GM23338 (cell line): Measurements from ENCODE around the gene MYO1E. TPM values are rescaled to one million over a fixed set of nuclear protein-coding genes. Genes with fewer than 3 reads are reported as not detected.

Source experiments
- ATAC-seq: fragments of 200-7000 bp; cut with Tn5 transposase; 3 replicates; pipeline ENCODE4 v1.9.1; 2020
- DNase-seq: peaks from one replicate; pipeline ENCODE4 v3.0.0-alpha.2; 2015; ENCODE audit warnings: low spot score
- H2AFZ ChIP-seq: fragments of 200-600 bp; sonication (generic); 2 replicates; pipeline ENCODE4 v1.8.0; 2016; ENCODE audit warnings: antibody characterized with exemption, mild to moderate bottlenecking, moderate library complexity
- H3F3A ChIP-seq: fragments of 200-600 bp; sonication (generic); replicated peaks from 2 replicates; pipeline ENCODE4 v1.8.0; 2017; ENCODE audit warnings: antibody characterized with exemption, mixed run types, low read depth
- H3K27ac ChIP-seq: fragments of 200-600 bp; sonication (generic); 2 replicates; pipeline ENCODE4 v1.6.1; 2016; ENCODE audit warnings: low read depth
- H3K27me3 ChIP-seq: fragments of 200-600 bp; sonication (generic); 2 replicates; pipeline ENCODE4 v1.8.0; 2016; ENCODE audit warnings: mild to moderate bottlenecking, mixed run types, moderate library complexity; ENCODE audit not compliant: insufficient read depth
- H3K36me3 ChIP-seq: fragments of 200-600 bp; sonication (generic); 2 replicates; pipeline ENCODE4 v1.8.0; 2016; ENCODE audit warnings: mild to moderate bottlenecking; ENCODE audit not compliant: insufficient read depth
- H3K4me1 ChIP-seq: fragments of 200-600 bp; sonication (generic); 2 replicates; pipeline ENCODE4 v1.8.0; 2016; ENCODE audit warnings: mild to moderate bottlenecking, moderate library complexity; ENCODE audit not compliant: insufficient read depth
- H3K4me2 ChIP-seq: fragments of 200-600 bp; sonication (generic); 2 replicates; pipeline ENCODE4 v1.7.1; 2017; ENCODE audit warnings: mixed run types
- H3K4me3 ChIP-seq: fragments of 200-600 bp; sonication (generic); 2 replicates; pipeline ENCODE4 v1.6.1; 2016; ENCODE audit warnings: mixed run types
- H3K79me2 ChIP-seq: fragments of 200-600 bp; sonication (generic); replicated peaks from 2 replicates; pipeline ENCODE4 v1.8.0; 2017; ENCODE audit warnings: mild to moderate bottlenecking; ENCODE audit not compliant: insufficient read depth
- H3K9me2 ChIP-seq: fragments of 200-600 bp; sonication (generic); 2 replicates; pipeline ENCODE4 v1.8.0; 2017; ENCODE audit not compliant: insufficient read depth
- H4K20me1 ChIP-seq: fragments of 200-600 bp; sonication (generic); replicated peaks from 2 replicates; pipeline ENCODE4 v1.8.0; 2017; ENCODE audit warnings: mild to moderate bottlenecking; ENCODE audit not compliant: insufficient read depth
- H3K27ac Mint-ChIP-seq: 2 replicates; pipeline ENCODE4 v1.8.0; 2020; ENCODE audit warnings: inconsistent platforms, mild to moderate bottlenecking, moderate library complexity, mixed read lengths
- H3K27me3 Mint-ChIP-seq: 3 replicates; pipeline ENCODE4 v1.8.0; 2022; ENCODE audit warnings: low read depth, mild to moderate bottlenecking, moderate library complexity, mixed read lengths, inconsistent platforms; ENCODE audit not compliant: insufficient read depth, poor library complexity
- H3K36me3 Mint-ChIP-seq: 3 replicates; pipeline ENCODE4 v1.8.0; 2021; ENCODE audit warnings: low read depth, mild to moderate bottlenecking, inconsistent platforms, moderate library complexity, mixed read lengths
- H3K4me1 Mint-ChIP-seq: 3 replicates; pipeline ENCODE4 v1.8.0; 2020; ENCODE audit warnings: mild to moderate bottlenecking, inconsistent platforms, mixed read lengths
- H3K4me3 Mint-ChIP-seq: 3 replicates; pipeline ENCODE4 v1.8.0; 2021; ENCODE audit warnings: moderate library complexity, mild to moderate bottlenecking, inconsistent platforms, mixed read lengths
- H3K9me3 Mint-ChIP-seq: 3 replicates; pipeline ENCODE4 v1.8.0; 2020; ENCODE audit warnings: moderate library complexity, mild to moderate bottlenecking, inconsistent platforms, mixed read lengths
- CREB1 ChIP-seq: fragments of 250-450 bp; sonication (Bioruptor Pico); IDR thresholded peaks from 2 replicates; pipeline ENCODE4 v1.5.0; 2020; ENCODE audit warnings: low read depth, mild to moderate bottlenecking, moderate library complexity
- CTCF ChIP-seq, 2 experiments: fragments of 200-600 bp in 1 of 2; sonication (generic) in 1 of 2; conservative IDR thresholded peaks; 2 replicates each; pipeline versions ENCODE4 v1.5.1 to v1.6.1; 2016 to 2017; ENCODE audit warnings: antibody characterized with exemption in 2 of 2, low read depth in 2 of 2, mild to moderate bottlenecking in 2 of 2, moderate library complexity in 1 of 2
- ETS1 ChIP-seq: IDR thresholded peaks from 2 replicates; pipeline ENCODE4 v1.6.1; 2016; ENCODE audit warnings: antibody characterized with exemption
- EZH2 ChIP-seq: fragments of 200-600 bp; sonication (generic); IDR thresholded peaks from one replicate; pipeline ENCODE4 v1.8.0; 2017; ENCODE audit warnings: antibody characterized with exemption, mild to moderate bottlenecking, low read depth; ENCODE audit not compliant: unreplicated experiment
- EZH2phosphoT487 ChIP-seq: fragments of 200-600 bp; sonication (generic); IDR thresholded peaks from one replicate; pipeline ENCODE4 v1.8.1; 2018; ENCODE audit warnings: antibody characterized with exemption; ENCODE audit not compliant: unreplicated experiment
- JUNB ChIP-seq: IDR thresholded peaks from one replicate; pipeline ENCODE4 v1.6.1; 2016; ENCODE audit warnings: antibody characterized with exemption; ENCODE audit not compliant: unreplicated experiment
- NANOG ChIP-seq: IDR thresholded peaks from 2 replicates; pipeline ENCODE4 v1.6.1; 2016; ENCODE audit warnings: antibody characterized with exemption, borderline replicate concordance
- POLR2AphosphoS5 ChIP-seq: IDR thresholded peaks from 2 replicates; pipeline ENCODE4 v1.6.1; 2016; ENCODE audit warnings: antibody characterized with exemption, low read depth
- REST ChIP-seq: IDR thresholded peaks from one replicate; pipeline ENCODE4 v1.6.1; 2018; ENCODE audit warnings: antibody characterized with exemption; ENCODE audit not compliant: unreplicated experiment
- STAT1 ChIP-seq: IDR thresholded peaks from one replicate; pipeline ENCODE4 v1.6.1; 2016; ENCODE audit warnings: antibody characterized with exemption; ENCODE audit not compliant: unreplicated experiment
- ZNF114 ChIP-seq: fragments of 250-450 bp; sonication (Bioruptor Pico); IDR thresholded peaks from 2 replicates; pipeline ENCODE4 v1.5.0; 2020; ENCODE audit warnings: mild to moderate bottlenecking, moderate library complexity
- ZNF331 ChIP-seq: fragments of 250-450 bp; sonication (Bioruptor Pico); IDR thresholded peaks from 2 replicates; pipeline ENCODE4 v1.5.0; 2020; ENCODE audit warnings: low read depth, mild to moderate bottlenecking, moderate library complexity
- polyA plus RNA-seq: library from polyadenylated mRNA; unstranded; fragments of >200 nt; fragmentation: Nextera tagmentation; extraction: Ambion mirVana; gene quantifications from 2 replicates; pipeline ENCODE4 v1.2.1, GENCODE V29; 2016
- total RNA-seq: library from RNA; depleted of rRNA; stranded (reverse); fragments of >200 nt; shearing (Covaris generic); gene quantifications from 2 replicates; pipeline ENCODE4 v1.2.3, GENCODE V29; 2014
- TF ChIP-seq, protein P1 (sequence below): fragments of 250-450 bp; sonication (Bioruptor Pico); IDR thresholded peaks from 2 replicates; pipeline ENCODE4 v1.5.0; 2020; ENCODE audit warnings: mild to moderate bottlenecking, moderate library complexity

Gene MYO1E
- total and polyA plus RNA-seq, 2 experiments from 2014 or later: 68.3 to 131 TPM

DNA sequence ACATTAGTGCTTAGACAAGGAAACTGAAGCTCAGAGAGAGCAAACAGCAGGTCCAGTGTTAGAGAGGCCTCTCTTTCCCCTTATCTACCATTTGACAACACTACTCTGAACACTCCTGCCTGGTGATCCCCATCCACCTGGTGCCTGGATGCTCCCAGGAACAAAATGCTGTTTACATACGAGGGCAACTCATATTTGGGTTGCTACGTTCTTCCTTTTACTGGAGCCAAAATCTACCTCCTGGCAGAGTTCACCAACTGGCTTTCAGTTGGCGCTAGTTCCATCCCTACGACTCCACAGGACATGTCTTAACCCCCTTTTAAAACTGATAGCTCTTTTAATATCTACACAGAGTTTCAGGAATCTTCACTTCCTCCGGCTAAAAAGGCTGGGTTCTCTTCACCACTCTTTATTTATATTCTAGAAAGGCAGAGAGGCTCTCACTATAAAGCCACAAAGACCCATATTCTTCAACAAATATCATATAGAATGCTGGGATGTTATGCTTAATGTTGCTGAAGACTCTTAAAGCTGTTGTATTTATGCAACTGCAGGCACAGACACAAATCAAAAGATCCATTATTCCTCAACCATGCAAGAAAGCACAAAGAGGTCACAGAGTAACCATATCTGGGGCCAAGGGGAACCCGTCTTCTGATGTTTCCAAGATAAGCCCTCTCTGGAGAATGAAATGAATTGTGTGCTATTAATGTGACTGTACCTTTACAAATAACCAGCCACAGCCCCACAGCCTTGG is 219.8 kb downstream of the MYO1E start:
- Mint-ChIP-seq H3K4me3 (no peak overlapping the region), H3K27me3 (peaks cover 10% of the 10 kb centered on the region), H3K4me1 (peaks cover 15% of the 10 kb centered on the region), H3K9me3 (no peaks in the 10 kb centered on the region), H3K36me3 (peaks cover 50% of the 10 kb centered on the region), H3K27ac (no peak overlapping the region)
- Histone ChIP-seq H4K20me1 (no peaks in the 10 kb centered on the region; the same call in none of the 2 replicates), H2AFZ (no peak overlapping the region), H3K9me2 (no peaks in the 10 kb centered on the region), H3K4me3 (no peak overlapping the region), H3K27ac (no peak overlapping the region), H3K4me2 (no peak overlapping the region), H3K79me2 (no peaks in the 10 kb centered on the region), H3K36me3 (peaks cover 21% of the 10 kb centered on the region), H3K27me3 (no peaks in the 10 kb centered on the region), H3F3A (no peaks in the 10 kb centered on the region), H3K4me1 (peaks cover 12% of the 10 kb centered on the region)
- DNase-seq (no peak), ATAC-seq (no peak)
- no peak for TF ChIP-seq STAT1
- TF ChIP-seq EZH2: no peak
- no peak for TF ChIP-seq EZH2phosphoT487
- no peak for TF ChIP-seq REST
- TF ChIP-seq ZNF331: no peak
- TF ChIP-seq, protein P1, sequence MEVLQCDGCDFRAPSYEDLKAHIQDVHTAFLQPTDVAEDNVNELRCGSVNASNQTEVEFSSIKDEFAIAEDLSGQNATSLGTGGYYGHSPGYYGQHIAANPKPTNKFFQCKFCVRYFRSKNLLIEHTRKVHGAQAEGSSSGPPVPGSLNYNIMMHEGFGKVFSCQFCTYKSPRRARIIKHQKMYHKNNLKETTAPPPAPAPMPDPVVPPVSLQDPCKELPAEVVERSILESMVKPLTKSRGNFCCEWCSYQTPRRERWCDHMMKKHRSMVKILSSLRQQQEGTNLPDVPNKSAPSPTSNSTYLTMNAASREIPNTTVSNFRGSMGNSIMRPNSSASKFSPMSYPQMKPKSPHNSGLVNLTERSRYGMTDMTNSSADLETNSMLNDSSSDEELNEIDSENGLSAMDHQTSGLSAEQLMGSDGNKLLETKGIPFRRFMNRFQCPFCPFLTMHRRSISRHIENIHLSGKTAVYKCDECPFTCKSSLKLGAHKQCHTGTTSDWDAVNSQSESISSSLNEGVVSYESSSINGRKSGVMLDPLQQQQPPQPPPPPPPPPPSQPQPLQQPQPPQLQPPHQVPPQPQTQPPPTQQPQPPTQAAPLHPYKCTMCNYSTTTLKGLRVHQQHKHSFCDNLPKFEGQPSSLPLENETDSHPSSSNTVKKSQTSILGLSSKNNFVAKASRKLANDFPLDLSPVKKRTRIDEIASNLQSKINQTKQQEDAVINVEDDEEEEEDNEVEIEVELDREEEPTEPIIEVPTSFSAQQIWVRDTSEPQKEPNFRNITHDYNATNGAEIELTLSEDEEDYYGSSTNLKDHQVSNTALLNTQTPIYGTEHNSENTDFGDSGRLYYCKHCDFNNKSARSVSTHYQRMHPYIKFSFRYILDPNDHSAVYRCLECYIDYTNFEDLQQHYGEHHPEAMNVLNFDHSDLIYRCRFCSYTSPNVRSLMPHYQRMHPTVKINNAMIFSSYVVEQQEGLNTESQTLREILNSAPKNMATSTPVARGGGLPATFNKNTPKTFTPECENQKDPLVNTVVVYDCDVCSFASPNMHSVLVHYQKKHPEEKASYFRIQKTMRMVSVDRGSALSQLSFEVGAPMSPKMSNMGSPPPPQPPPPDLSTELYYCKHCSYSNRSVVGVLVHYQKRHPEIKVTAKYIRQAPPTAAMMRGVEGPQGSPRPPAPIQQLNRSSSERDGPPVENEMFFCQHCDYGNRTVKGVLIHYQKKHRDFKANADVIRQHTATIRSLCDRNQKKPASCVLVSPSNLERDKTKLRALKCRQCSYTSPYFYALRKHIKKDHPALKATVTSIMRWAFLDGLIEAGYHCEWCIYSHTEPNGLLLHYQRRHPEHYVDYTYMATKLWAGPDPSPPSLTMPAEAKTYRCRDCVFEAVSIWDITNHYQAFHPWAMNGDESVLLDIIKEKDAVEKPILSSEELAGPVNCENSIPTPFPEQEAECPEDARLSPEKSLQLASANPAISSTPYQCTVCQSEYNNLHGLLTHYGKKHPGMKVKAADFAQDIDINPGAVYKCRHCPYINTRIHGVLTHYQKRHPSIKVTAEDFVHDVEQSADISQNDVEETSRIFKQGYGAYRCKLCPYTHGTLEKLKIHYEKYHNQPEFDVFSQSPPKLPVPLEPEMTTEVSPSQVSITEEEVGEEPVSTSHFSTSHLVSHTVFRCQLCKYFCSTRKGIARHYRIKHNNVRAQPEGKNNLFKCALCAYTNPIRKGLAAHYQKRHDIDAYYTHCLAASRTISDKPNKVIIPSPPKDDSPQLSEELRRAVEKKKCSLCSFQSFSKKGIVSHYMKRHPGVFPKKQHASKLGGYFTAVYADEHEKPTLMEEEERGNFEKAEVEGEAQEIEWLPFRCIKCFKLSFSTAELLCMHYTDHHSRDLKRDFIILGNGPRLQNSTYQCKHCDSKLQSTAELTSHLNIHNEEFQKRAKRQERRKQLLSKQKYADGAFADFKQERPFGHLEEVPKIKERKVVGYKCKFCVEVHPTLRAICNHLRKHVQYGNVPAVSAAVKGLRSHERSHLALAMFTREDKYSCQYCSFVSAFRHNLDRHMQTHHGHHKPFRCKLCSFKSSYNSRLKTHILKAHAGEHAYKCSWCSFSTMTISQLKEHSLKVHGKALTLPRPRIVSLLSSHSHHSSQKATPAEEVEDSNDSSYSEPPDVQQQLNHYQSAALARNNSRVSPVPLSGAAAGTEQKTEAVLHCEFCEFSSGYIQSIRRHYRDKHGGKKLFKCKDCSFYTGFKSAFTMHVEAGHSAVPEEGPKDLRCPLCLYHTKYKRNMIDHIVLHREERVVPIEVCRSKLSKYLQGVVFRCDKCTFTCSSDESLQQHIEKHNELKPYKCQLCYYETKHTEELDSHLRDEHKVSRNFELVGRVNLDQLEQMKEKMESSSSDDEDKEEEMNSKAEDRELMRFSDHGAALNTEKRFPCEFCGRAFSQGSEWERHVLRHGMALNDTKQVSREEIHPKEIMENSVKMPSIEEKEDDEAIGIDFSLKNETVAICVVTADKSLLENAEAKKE (CRISPR knock-in tag): no peak
- no peak for TF ChIP-seq ZNF114 (CRISPR knock-in tag)
- no peak for TF ChIP-seq POLR2AphosphoS5
- no peak for TF ChIP-seq NANOG
- TF ChIP-seq ETS1: no peak
- TF ChIP-seq CTCF (conservative IDR thresholded peaks at IDR 0.05; ENCODE audit: low read depth in 2 of 2): no peak
- no peak for TF ChIP-seq CREB1
- no peak for TF ChIP-seq JUNB
